Measurements from ENCODE around the gene OR9A4. TPM values are rescaled to one million over a fixed set of nuclear protein-coding genes. Genes with fewer than 3 reads are reported as not detected.

Gene OR9A4
- total RNA-seq, 1 donor from 2014 or later = not detected

GRCh38 chr7:141944811-141945210 lies 28.6 kb downstream of the OR9A4 start:
- DNase-seq (ENCODE audit: extremely low spot score, unreplicated experiment) = no peak
- H3K27ac Mint-ChIP-seq (ENCODE audit: unreplicated experiment) = no peak overlapping the region
- peaks cover 27% of the 10 kb centered on the region for H3K9me3 Mint-ChIP-seq (ENCODE audit: unreplicated experiment)
- no peak overlapping the region for H3K4me3 Mint-ChIP-seq (ENCODE audit: unreplicated experiment)
- H3K4me1 Mint-ChIP-seq (ENCODE audit: unreplicated experiment) = no peaks in the 10 kb centered on the region
- H3K27me3 Mint-ChIP-seq (ENCODE audit: unreplicated experiment) = no peaks in the 10 kb centered on the region
- TF ChIP-seq CTCF (IDR thresholded peaks at IDR 0.05) = no peak
- H3K36me3 Mint-ChIP-seq (ENCODE audit: unreplicated experiment) = no peaks in the 10 kb centered on the region

GRCh38 chr7:141945356-141945755 lies 29.2 kb downstream of the OR9A4 start:
- peaks cover 22% of the 10 kb centered on the region for H3K9me3 Mint-ChIP-seq (ENCODE audit: unreplicated experiment)
- no peaks in the 10 kb centered on the region for H3K36me3 Mint-ChIP-seq (ENCODE audit: unreplicated experiment)
- no peak for DNase-seq (ENCODE audit: extremely low spot score, unreplicated experiment)
- H3K27me3 Mint-ChIP-seq (ENCODE audit: unreplicated experiment) = no peaks in the 10 kb centered on the region
- no peak overlapping the region for H3K27ac Mint-ChIP-seq (ENCODE audit: unreplicated experiment)
- H3K4me3 Mint-ChIP-seq (ENCODE audit: unreplicated experiment) = no peak overlapping the region
- TF ChIP-seq CTCF (IDR thresholded peaks at IDR 0.05) = no peak
- no peaks in the 10 kb centered on the region for H3K4me1 Mint-ChIP-seq (ENCODE audit: unreplicated experiment)

GRCh38 chr7:141946796-141947195 lies 30.6 kb downstream of the OR9A4 start, which contains the start of gene CLEC5A:
TSS of gene CLEC5A (minus strand) at chr7:141946974. CDS start at chr7:141946292, 682 bp downstream.
- no peak within 1 kb of the TSS for H3K27ac Mint-ChIP-seq (ENCODE audit: unreplicated experiment)
- DNase-seq (ENCODE audit: extremely low spot score, unreplicated experiment) = no peak
- no peaks in the 10 kb centered on the region for H3K4me1 Mint-ChIP-seq (ENCODE audit: unreplicated experiment)
- H3K9me3 Mint-ChIP-seq (ENCODE audit: unreplicated experiment) = peaks cover 9% of the 10 kb centered on the region
- H3K27me3 Mint-ChIP-seq (ENCODE audit: unreplicated experiment) = no peaks in the 10 kb centered on the region
- no peaks in the 10 kb centered on the region for H3K36me3 Mint-ChIP-seq (ENCODE audit: unreplicated experiment)
- no peak for TF ChIP-seq CTCF (IDR thresholded peaks at IDR 0.05)
- no peak within 1 kb of the TSS for H3K4me3 Mint-ChIP-seq (ENCODE audit: unreplicated experiment)

- TF ChIP-seq CTCF (IDR thresholded peaks at IDR 0.05) = no peak
- Mint-ChIP-seq H3K36me3 (ENCODE audit: unreplicated experiment) (no peaks in the 10 kb centered on the region), H3K27ac (ENCODE audit: unreplicated experiment) (no peak overlapping the region), H3K4me1 (ENCODE audit: unreplicated experiment) (no peaks in the 10 kb centered on the region), H3K4me3 (ENCODE audit: unreplicated experiment) (no peak overlapping the region), H3K9me3 (ENCODE audit: unreplicated experiment) (no peaks in the 10 kb centered on the region), H3K27me3 (ENCODE audit: unreplicated experiment) (peaks cover 4% of the 10 kb centered on the region)
- DNase-seq (ENCODE audit: extremely low spot score, unreplicated experiment) = no peak
Observed at GRCh38 chr7:141949021-141949420, 32.8 kb downstream of the OR9A4 start.

- DNase-seq (ENCODE audit: extremely low spot score, unreplicated experiment) = no peak
- H3K36me3 Mint-ChIP-seq (ENCODE audit: unreplicated experiment) = no peaks in the 10 kb centered on the region
- no peak for TF ChIP-seq CTCF (IDR thresholded peaks at IDR 0.05)
- no peaks in the 10 kb centered on the region for H3K9me3 Mint-ChIP-seq (ENCODE audit: unreplicated experiment)
- no peaks in the 10 kb centered on the region for H3K4me1 Mint-ChIP-seq (ENCODE audit: unreplicated experiment)
- H3K27me3 Mint-ChIP-seq (ENCODE audit: unreplicated experiment) = peaks cover 4% of the 10 kb centered on the region
- H3K4me3 Mint-ChIP-seq (ENCODE audit: unreplicated experiment) = no peak overlapping the region
- no peak overlapping the region for H3K27ac Mint-ChIP-seq (ENCODE audit: unreplicated experiment)
Observed at GRCh38 chr7:141949451-141949850, 33.3 kb downstream of the OR9A4 start.

All from osteocyte (in vitro differentiated cells).